Daoy (cell line): ENCODE results near the gene GNG12. TPM values are rescaled to one million over a fixed set of nuclear protein-coding genes. Genes with fewer than 3 reads are reported as not detected.

Experiments
- DNase-seq: peaks from one replicate; pipeline ENCODE4 v3.0.0-alpha.2; 2015; ENCODE audit warnings: low read depth
- total RNA-seq: library from RNA; depleted of rRNA; stranded (reverse); fragments of >200 nt; shearing (Covaris generic); gene quantifications from 2 replicates; pipeline ENCODE4 v1.2.3, GENCODE V29; 2014

GNG12 gene
- total RNA-seq, 1 experiment from 2014 or later: 231 TPM

GRCh38 chr1:67815303-67816094, 17.8 kb downstream of the GNG12 start:
- DNase-seq: no peak

- no peak for DNase-seq
These were observed 19.0 kb downstream of the GNG12 start for GRCh38 chr1:67814121-67814772.

GRCh38 chr1:67812226-67812625, 21.0 kb downstream of the GNG12 start:
- no peak for DNase-seq

GRCh38 chr1:67811781-67812180, 21.5 kb downstream of the GNG12 start:
- no peak for DNase-seq

- DNase-seq: no peak
These were observed 23.4 kb downstream of the GNG12 start for GRCh38 chr1:67809887-67810286.

GRCh38 chr1:67807282-67807681, 26.0 kb downstream of the GNG12 start:
- DNase-seq: no peak

- DNase-seq: no peak
These were observed 28.6 kb downstream of the GNG12 start for GRCh38 chr1:67804710-67805109.

GRCh38 chr1:67803380-67804279, 29.6 kb downstream of the GNG12 start:
- DNase-seq: peak; percentile 11

GRCh38 chr1:67802565-67802964, 30.7 kb downstream of the GNG12 start:
- no peak for DNase-seq

- DNase-seq: peak; percentile 12
These were observed 31.4 kb downstream of the GNG12 start for GRCh38 chr1:67801903-67802302.

GRCh38 chr1:67795179-67795912, 37.9 kb downstream of the GNG12 start:
- DNase-seq: no peak

- DNase-seq: peak; percentile 23
These were observed 39.7 kb downstream of the GNG12 start for GRCh38 chr1:67793562-67793961.

- DNase-seq: peak; percentile 13
These were observed 40.4 kb downstream of the GNG12 start for GRCh38 chr1:67792741-67793458.

GRCh38 chr1:67792103-67792502, 41.2 kb downstream of the GNG12 start:
- DNase-seq: peak; percentile 56

- peak; percentile 88 for DNase-seq
These were observed 41.6 kb downstream of the GNG12 start for GRCh38 chr1:67791686-67792085.

GRCh38 chr1:67791261-67791660, 42.0 kb downstream of the GNG12 start:
- DNase-seq: no peak

- no peak for DNase-seq
These were observed 43.0 kb downstream of the GNG12 start for GRCh38 chr1:67790201-67790692.

GRCh38 chr1:67789551-67789950, 43.7 kb downstream of the GNG12 start:
- DNase-seq: no peak

- DNase-seq: no peak
These were observed 44.4 kb downstream of the GNG12 start for GRCh38 chr1:67788904-67789303.

- DNase-seq: no peak
These were observed 45.0 kb downstream of the GNG12 start for GRCh38 chr1:67788238-67788790.
